ENCODE results near the gene ZNHIT2.

The ZNHIT2 gene

GRCh38 chr11:65117206-65118096 is at the start of gene ZNHIT2:
Gene ZNHIT2, minus strand, starts transcription at chr11:65117701. Its CDS starts 48 bp downstream, at chr11:65117653.
- peak within 1 kb of the TSS; percentile 99 for H3K27ac ChIP-seq
- TF ChIP-seq CTCF (IDR thresholded peaks at IDR 0.05) (peak; percentile 95), ZFX (IDR thresholded peaks at IDR 0.05; ENCODE audit: borderline replicate concordance) (peak; percentile 67; the same call in 1 of the 2 replicates)

DNA sequence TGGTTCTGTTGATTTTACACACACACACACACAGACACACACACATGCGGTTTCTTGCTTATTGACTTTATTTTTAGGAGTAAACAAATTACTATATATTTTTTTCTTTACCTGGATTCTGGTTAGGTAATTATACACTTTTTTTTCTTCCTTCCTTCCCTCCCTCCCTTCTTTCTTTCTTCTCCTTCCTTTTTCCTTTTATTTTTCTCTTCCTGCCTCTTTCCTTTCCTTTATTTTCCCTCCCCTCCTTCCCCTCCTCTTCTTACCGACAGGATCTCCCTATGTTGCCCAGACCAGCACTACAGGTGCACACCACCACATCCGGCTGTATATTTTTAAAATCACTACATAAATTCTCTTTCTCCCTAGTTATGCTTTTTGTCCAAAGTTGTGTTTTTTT is 49.4 kb upstream of the ZNHIT2 start:
- H3K27ac ChIP-seq: no peak overlapping the region
- no peak for TF ChIP-seq CTCF (IDR thresholded peaks at IDR 0.05)
- no peak for TF ChIP-seq ZFX (IDR thresholded peaks at IDR 0.05; ENCODE audit: borderline replicate concordance)

GRCh38 chr11:65165410-65166317 is 48.2 kb upstream of the ZNHIT2 start:
- no peak overlapping the region for H3K27ac ChIP-seq
- TF ChIP-seq CTCF (IDR thresholded peaks at IDR 0.05) (no peak), ZFX (IDR thresholded peaks at IDR 0.05; ENCODE audit: borderline replicate concordance) (no peak)

- no peak overlapping the region for H3K27ac ChIP-seq
Measured at GRCh38 chr11:65163684-65164083, 46.2 kb upstream of the ZNHIT2 start.

GRCh38 chr11:65160643-65161042 is 43.1 kb upstream of the ZNHIT2 start:
- TF ChIP-seq ZFX (IDR thresholded peaks at IDR 0.05; ENCODE audit: borderline replicate concordance): no peak
- TF ChIP-seq CTCF (IDR thresholded peaks at IDR 0.05): no peak
- no peak overlapping the region for H3K27ac ChIP-seq

More at GRCh38 chr11:65163684-65164083, 46.2 kb upstream of the ZNHIT2 start:
- TF ChIP-seq CTCF (IDR thresholded peaks at IDR 0.05) (no peak), ZFX (IDR thresholded peaks at IDR 0.05; ENCODE audit: borderline replicate concordance) (no peak)

- TF ChIP-seq ZFX (IDR thresholded peaks at IDR 0.05; ENCODE audit: borderline replicate concordance) (no peak), CTCF (IDR thresholded peaks at IDR 0.05) (no peak)
- no peak overlapping the region for H3K27ac ChIP-seq
Measured at GRCh38 chr11:65159012-65159411, 41.5 kb upstream of the ZNHIT2 start.
